ENCODE data around the gene CPNE6.
"Not testable (repeated sequence)": the region's sequence is repeated elsewhere in the genome, so short reads cannot be mapped to it uniquely, and the experiment has no call there.

The CPNE6 gene

GRCh38 chr14:24071144-24071697 lies at the start of gene CPNE6:
Gene CPNE6, plus strand, starts transcription at chr14:24071562. Its CDS starts 1,375 bp downstream, at chr14:24072937.
- Mint-ChIP-seq H3K27ac (peak within 1 kb of the TSS; percentile 28), H3K27me3 (peaks cover 4% of the 10 kb centered on the region), H3K36me3 (no peaks in the 10 kb centered on the region), H3K9me3 (ENCODE audit: low read depth) (no peaks in the 10 kb centered on the region), H3K4me3 (peak within 1 kb of the TSS; percentile 30), H3K4me1 (ENCODE audit: low read depth) (peaks cover 8% of the 10 kb centered on the region)

GRCh38 chr14:24024939-24025418 lies 46.4 kb upstream of the CPNE6 start:
- not testable (repeated sequence) for H3K27me3 Mint-ChIP-seq; H3K9me3 Mint-ChIP-seq (ENCODE audit: low read depth); H3K36me3 Mint-ChIP-seq; H3K4me3 Mint-ChIP-seq; H3K4me1 Mint-ChIP-seq (ENCODE audit: low read depth); H3K27ac Mint-ChIP-seq

GRCh38 chr14:24029687-24030086 lies 41.7 kb upstream of the CPNE6 start:
- H3K27ac Mint-ChIP-seq; H3K9me3 Mint-ChIP-seq (ENCODE audit: low read depth); H3K4me3 Mint-ChIP-seq; H3K27me3 Mint-ChIP-seq; H3K4me1 Mint-ChIP-seq (ENCODE audit: low read depth); H3K36me3 Mint-ChIP-seq: not testable (repeated sequence)

- not testable (repeated sequence) for H3K27me3 Mint-ChIP-seq; H3K4me1 Mint-ChIP-seq (ENCODE audit: low read depth); H3K36me3 Mint-ChIP-seq; H3K27ac Mint-ChIP-seq; H3K9me3 Mint-ChIP-seq (ENCODE audit: low read depth); H3K4me3 Mint-ChIP-seq
These were observed 40.0 kb upstream of the CPNE6 start for GRCh38 chr14:24031331-24031730.

- no peaks in the 10 kb centered on the region for H3K36me3 Mint-ChIP-seq
- peaks cover 9% of the 10 kb centered on the region for H3K4me1 Mint-ChIP-seq (ENCODE audit: low read depth)
- no peak overlapping the region for H3K27ac Mint-ChIP-seq
- no peaks in the 10 kb centered on the region for H3K27me3 Mint-ChIP-seq
- no peak overlapping the region for H3K4me3 Mint-ChIP-seq
- H3K9me3 Mint-ChIP-seq (ENCODE audit: low read depth), result no peaks in the 10 kb centered on the region
These were observed 38.5 kb upstream of the CPNE6 start for GRCh38 chr14:24032727-24033418.

GRCh38 chr14:24035769-24036168 lies 35.6 kb upstream of the CPNE6 start:
- not testable (repeated sequence) for H3K4me1 Mint-ChIP-seq (ENCODE audit: low read depth); H3K36me3 Mint-ChIP-seq; H3K9me3 Mint-ChIP-seq (ENCODE audit: low read depth); H3K27ac Mint-ChIP-seq; H3K27me3 Mint-ChIP-seq
- H3K4me3 Mint-ChIP-seq, result peak overlapping the region; percentile 78

GRCh38 chr14:24036169-24036962 lies 35.0 kb upstream of the CPNE6 start:
- Mint-ChIP-seq H3K4me1 (ENCODE audit: low read depth) (peaks cover 9% of the 10 kb centered on the region), H3K36me3 (no peaks in the 10 kb centered on the region), H3K9me3 (ENCODE audit: low read depth) (no peaks in the 10 kb centered on the region), H3K4me3 (peak overlapping the region; percentile 98), H3K27me3 (no peaks in the 10 kb centered on the region), H3K27ac (peak overlapping the region; percentile 93)

- not testable (repeated sequence) for H3K36me3 Mint-ChIP-seq; H3K9me3 Mint-ChIP-seq (ENCODE audit: low read depth); H3K27me3 Mint-ChIP-seq; H3K4me1 Mint-ChIP-seq (ENCODE audit: low read depth)
- Mint-ChIP-seq H3K27ac (peak overlapping the region; percentile 93), H3K4me3 (peak overlapping the region; percentile 98)
These were observed 34.3 kb upstream of the CPNE6 start for GRCh38 chr14:24036963-24037657.

- Mint-ChIP-seq H3K36me3 (no peaks in the 10 kb centered on the region), H3K27me3 (no peaks in the 10 kb centered on the region), H3K4me3 (no peak overlapping the region), H3K4me1 (ENCODE audit: low read depth) (peaks cover 9% of the 10 kb centered on the region), H3K27ac (no peak overlapping the region), H3K9me3 (ENCODE audit: low read depth) (no peaks in the 10 kb centered on the region)
These were observed 33.7 kb upstream of the CPNE6 start for GRCh38 chr14:24037658-24038037.

- Mint-ChIP-seq H3K4me1 (ENCODE audit: low read depth) (peaks cover 9% of the 10 kb centered on the region), H3K27me3 (no peaks in the 10 kb centered on the region), H3K4me3 (no peak overlapping the region), H3K9me3 (ENCODE audit: low read depth) (no peaks in the 10 kb centered on the region), H3K36me3 (no peaks in the 10 kb centered on the region), H3K27ac (no peak overlapping the region)
These were observed 32.7 kb upstream of the CPNE6 start for GRCh38 chr14:24038686-24039085.

GRCh38 chr14:24040692-24041091 lies 30.7 kb upstream of the CPNE6 start:
- Mint-ChIP-seq H3K4me1 (ENCODE audit: low read depth) (peaks cover 19% of the 10 kb centered on the region), H3K27me3 (no peaks in the 10 kb centered on the region), H3K9me3 (ENCODE audit: low read depth) (no peaks in the 10 kb centered on the region), H3K36me3 (no peaks in the 10 kb centered on the region), H3K27ac (no peak overlapping the region), H3K4me3 (no peak overlapping the region)

- H3K36me3 Mint-ChIP-seq, result no peaks in the 10 kb centered on the region
- H3K4me3 Mint-ChIP-seq, result no peak overlapping the region
- no peaks in the 10 kb centered on the region for H3K9me3 Mint-ChIP-seq (ENCODE audit: low read depth)
- peaks cover 13% of the 10 kb centered on the region for H3K4me1 Mint-ChIP-seq (ENCODE audit: low read depth)
- H3K27me3 Mint-ChIP-seq, result no peaks in the 10 kb centered on the region
- H3K27ac Mint-ChIP-seq, result no peak overlapping the region
These were observed 28.6 kb upstream of the CPNE6 start for GRCh38 chr14:24042746-24043145.

- H3K4me1 Mint-ChIP-seq (ENCODE audit: low read depth), result peaks cover 31% of the 10 kb centered on the region
- H3K27me3 Mint-ChIP-seq; H3K4me3 Mint-ChIP-seq; H3K9me3 Mint-ChIP-seq (ENCODE audit: low read depth); H3K27ac Mint-ChIP-seq; H3K36me3 Mint-ChIP-seq: not testable (repeated sequence)
These were observed 22.4 kb upstream of the CPNE6 start for GRCh38 chr14:24049002-24049401.

GRCh38 chr14:24050753-24051152 lies 20.6 kb upstream of the CPNE6 start:
- H3K4me3 Mint-ChIP-seq, result peak overlapping the region; percentile 84
- not testable (repeated sequence) for H3K9me3 Mint-ChIP-seq (ENCODE audit: low read depth); H3K36me3 Mint-ChIP-seq; H3K27me3 Mint-ChIP-seq
- H3K4me1 Mint-ChIP-seq (ENCODE audit: low read depth), result peaks cover 20% of the 10 kb centered on the region
- peak overlapping the region; percentile 37 for H3K27ac Mint-ChIP-seq

GRCh38 chr14:24051176-24051788 lies 20.1 kb upstream of the CPNE6 start:
- Mint-ChIP-seq H3K9me3 (ENCODE audit: low read depth) (no peaks in the 10 kb centered on the region), H3K27me3 (peaks cover 8% of the 10 kb centered on the region), H3K4me3 (peak overlapping the region; percentile 84), H3K4me1 (ENCODE audit: low read depth) (peaks cover 18% of the 10 kb centered on the region), H3K27ac (peak overlapping the region; percentile 37), H3K36me3 (no peaks in the 10 kb centered on the region)

Data from activated naive CD8-positive, alpha-beta T cell (primary cell).